HepG2 (cell line): ENCODE measurements around the gene CRYAB. TPM values are rescaled to one million over a fixed set of nuclear protein-coding genes. Genes with fewer than 3 reads are reported as not detected.

Source experiments
- HMG20B ChIP-seq: conservative IDR thresholded peaks from 2 replicates; pipeline ENCODE4 v1.6.1; 2016; ENCODE audit warnings: missing genetic modification reagents, missing compliant biosample characterization
- KLF15 ChIP-seq: sonication (generic); formaldehyde crosslinking; IDR thresholded peaks from 2 replicates; pipeline ENCODE4 v1.8.1; 2023; ENCODE audit warnings: borderline replicate concordance, mild to moderate bottlenecking, inconsistent platforms, missing genetic modification reagents, mixed read lengths
- KLF16 ChIP-seq, 2 experiments: sonication (generic) in 1 of 2; formaldehyde crosslinking in 1 of 2; IDR thresholded peaks; 2 replicates each; pipeline versions ENCODE4 v1.6.1 to v1.8.0; 2016 to 2023; ENCODE audit warnings: missing genetic modification reagents in 2 of 2, missing compliant biosample characterization in 1 of 2
- PAX8 ChIP-seq: sonication (generic); formaldehyde crosslinking; IDR thresholded peaks from 2 replicates; pipeline ENCODE4 v1.8.0; 2022; ENCODE audit warnings: mild to moderate bottlenecking, missing genetic modification reagents, borderline replicate concordance
- RARA ChIP-seq: IDR thresholded peaks from 2 replicates; pipeline ENCODE4 v1.6.1; 2016; ENCODE audit warnings: missing genetic modification reagents, missing compliant biosample characterization
- ZBTB38 ChIP-seq: sonication (generic); formaldehyde crosslinking; IDR thresholded peaks from 2 replicates; pipeline ENCODE4 v1.5.1; 2020; ENCODE audit warnings: mild to moderate bottlenecking, missing genetic modification reagents
- ZNF251 ChIP-seq: sonication (generic); formaldehyde crosslinking; IDR thresholded peaks from 2 replicates; pipeline ENCODE4 v1.9.0; 2021; ENCODE audit warnings: mild to moderate bottlenecking, missing genetic modification reagents
- ZNF337 ChIP-seq: sonication (generic); formaldehyde crosslinking; IDR thresholded peaks from 2 replicates; pipeline ENCODE4 v1.5.1; 2020; ENCODE audit warnings: missing genetic modification reagents, low read depth, mild to moderate bottlenecking, borderline replicate concordance
- ZNF367 ChIP-seq: sonication (generic); formaldehyde crosslinking; IDR thresholded peaks from 2 replicates; pipeline ENCODE4 v1.4.0; 2020; ENCODE audit warnings: missing genetic modification reagents, borderline replicate concordance
- ZNF530 ChIP-seq: sonication (generic); formaldehyde crosslinking; IDR thresholded peaks from 2 replicates; pipeline ENCODE4 v1.5.0; 2020; ENCODE audit warnings: low read depth, mild to moderate bottlenecking, missing genetic modification reagents
- polyA plus RNA-seq, 8 experiments: library from polyadenylated mRNA; depleted of rRNA in 3 of 8; stranded (reverse) in 7 of 8; unstranded in 1 of 8; fragments of >200 nt; fragmentation: Illumina TruSeq in 4 of 8; extraction: Trizol in 4 of 8; gene quantifications; 2 replicates each; pipeline versions ENCODE4 v1.2.1 to v1.2.3, GENCODE V29; 2011 to 2016; ENCODE audit warnings: low read depth in 4 of 8, missing spikeins in 1 of 8, mixed read lengths in 1 of 8; ENCODE audit not compliant: insufficient read depth in 1 of 8
- total RNA-seq, 5 experiments: library from RNA; depleted of rRNA; stranded (reverse); fragments of >200 nt; fragmentation: Illumina TruSeq; extraction: Trizol; gene quantifications; 2 replicates each; pipeline ENCODE4 v1.2.3, GENCODE V29; 2016; ENCODE audit warnings: low read depth in 1 of 5
- TF ChIP-seq, protein P1 (sequence below): sonication (generic); formaldehyde crosslinking; IDR thresholded peaks from 2 replicates; pipeline ENCODE4 v1.5.0; 2020; ENCODE audit warnings: missing genetic modification reagents
- TF ChIP-seq, protein P2 (sequence below): sonication (generic); IDR thresholded peaks from 2 replicates; pipeline ENCODE4 v1.6.1; 2016; ENCODE audit warnings: low read depth, borderline replicate concordance
- TF ChIP-seq, protein P3 (sequence below): sonication (generic); formaldehyde crosslinking; IDR thresholded peaks from 2 replicates; pipeline ENCODE4 v1.4.0; 2020; ENCODE audit warnings: mild to moderate bottlenecking, low read depth, missing genetic modification reagents
- TF ChIP-seq, protein P4 (sequence below): sonication (generic); formaldehyde crosslinking; IDR thresholded peaks from 2 replicates; pipeline ENCODE4 v1.4.0; 2020; ENCODE audit warnings: mild to moderate bottlenecking, missing genetic modification reagents
- TF ChIP-seq, protein P5 (sequence below): sonication (generic); formaldehyde crosslinking; conservative IDR thresholded peaks from 2 replicates; pipeline ENCODE4 v1.5.0; 2020; ENCODE audit warnings: missing genetic modification reagents
- TF ChIP-seq, protein P6 (sequence below), 2 experiments: sonication (generic) in 1 of 2; formaldehyde crosslinking in 1 of 2; IDR thresholded peaks; 2 replicates each; pipeline versions ENCODE4 v1.4.0 to v1.6.1; 2016 to 2020; ENCODE audit warnings: borderline replicate concordance in 1 of 2, low read depth in 1 of 2, mild to moderate bottlenecking in 1 of 2, missing genetic modification reagents in 1 of 2

CRYAB gene
- total and polyA plus RNA-seq, 2 of the 13 experiments (the other 11 are each of a cell fraction or from before 2014, with no cell fraction given): 0.55 to 1.1 TPM

DNA sequence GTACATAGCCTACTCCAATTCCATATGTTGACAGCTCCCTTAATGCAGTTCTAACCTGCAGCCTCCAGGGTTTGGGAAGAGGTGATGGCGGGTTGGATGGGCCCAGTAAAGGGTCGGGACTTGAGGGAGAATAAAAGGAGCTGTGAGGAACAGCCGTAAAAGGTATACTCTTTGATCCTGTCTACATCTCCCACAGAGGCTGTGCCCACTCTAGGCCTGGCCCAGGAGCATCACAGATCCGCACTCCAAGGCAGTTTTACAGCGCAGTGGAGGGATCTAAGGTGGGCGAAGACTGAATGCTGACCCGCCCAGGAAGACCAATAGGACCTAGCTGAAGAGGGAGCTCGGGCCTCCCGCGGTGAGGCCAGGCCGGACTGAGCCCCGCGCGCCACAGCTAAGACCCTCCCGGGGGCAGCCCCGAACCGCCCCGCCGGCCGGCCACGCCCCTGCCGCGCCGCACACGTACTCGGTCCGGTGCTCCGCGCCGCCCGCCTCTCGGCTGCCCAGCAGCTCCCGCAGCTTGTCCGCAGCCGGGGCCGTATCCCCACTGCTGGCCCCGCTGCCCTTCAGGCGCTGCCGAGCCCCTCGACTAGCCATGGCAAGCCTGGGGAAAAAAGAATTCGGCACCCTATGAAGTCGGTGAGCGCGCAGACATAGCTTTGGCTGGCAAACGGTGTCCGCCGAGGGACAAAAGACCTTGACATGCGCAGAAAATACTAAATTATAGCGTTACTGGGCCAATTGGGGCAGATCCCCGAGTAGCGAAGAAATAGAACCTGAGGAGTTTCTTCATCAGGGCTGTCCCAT is 40.5 kb downstream of the CRYAB start, which contains the start of gene ALG9 (continued):
- TF ChIP-seq, protein P1, sequence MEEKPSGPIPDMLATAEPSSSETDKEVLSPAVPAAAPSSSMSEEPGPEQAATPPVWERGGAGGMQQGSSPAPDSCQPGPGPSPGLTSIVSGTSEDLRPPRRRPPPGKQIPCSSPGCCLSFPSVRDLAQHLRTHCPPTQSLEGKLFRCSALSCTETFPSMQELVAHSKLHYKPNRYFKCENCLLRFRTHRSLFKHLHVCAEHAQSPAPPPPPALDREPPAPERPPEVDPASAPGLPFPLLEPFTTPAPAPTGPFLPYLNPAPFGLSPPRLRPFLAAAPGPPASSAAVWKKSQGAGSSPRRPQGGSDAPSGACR (CRISPR knock-in tag): no peak
- no peak for TF ChIP-seq KLF15 (CRISPR knock-in tag)
- no peak; the same call in 1 of the 2 replicates for TF ChIP-seq PAX8
- peak; percentile 74; the same call in 1 of the 2 replicates for TF ChIP-seq ZBTB38 (CRISPR knock-in tag)
- TF ChIP-seq, protein P2, sequence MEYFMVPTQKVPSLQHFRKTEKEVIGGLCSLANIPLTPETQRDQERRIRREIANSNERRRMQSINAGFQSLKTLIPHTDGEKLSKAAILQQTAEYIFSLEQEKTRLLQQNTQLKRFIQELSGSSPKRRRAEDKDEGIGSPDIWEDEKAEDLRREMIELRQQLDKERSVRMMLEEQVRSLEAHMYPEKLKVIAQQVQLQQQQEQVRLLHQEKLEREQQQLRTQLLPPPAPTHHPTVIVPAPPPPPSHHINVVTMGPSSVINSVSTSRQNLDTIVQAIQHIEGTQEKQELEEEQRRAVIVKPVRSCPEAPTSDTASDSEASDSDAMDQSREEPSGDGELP: no peak
- TF ChIP-seq HMG20B: no peak
- no peak for TF ChIP-seq ZNF337 (CRISPR knock-in tag)
- TF ChIP-seq RARA: no peak; the same call in 1 of the 2 replicates
- TF ChIP-seq, protein P3, sequence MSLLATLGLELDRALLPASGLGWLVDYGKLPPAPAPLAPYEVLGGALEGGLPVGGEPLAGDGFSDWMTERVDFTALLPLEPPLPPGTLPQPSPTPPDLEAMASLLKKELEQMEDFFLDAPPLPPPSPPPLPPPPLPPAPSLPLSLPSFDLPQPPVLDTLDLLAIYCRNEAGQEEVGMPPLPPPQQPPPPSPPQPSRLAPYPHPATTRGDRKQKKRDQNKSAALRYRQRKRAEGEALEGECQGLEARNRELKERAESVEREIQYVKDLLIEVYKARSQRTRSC (CRISPR knock-in tag): no peak
- TF ChIP-seq, protein P4, sequence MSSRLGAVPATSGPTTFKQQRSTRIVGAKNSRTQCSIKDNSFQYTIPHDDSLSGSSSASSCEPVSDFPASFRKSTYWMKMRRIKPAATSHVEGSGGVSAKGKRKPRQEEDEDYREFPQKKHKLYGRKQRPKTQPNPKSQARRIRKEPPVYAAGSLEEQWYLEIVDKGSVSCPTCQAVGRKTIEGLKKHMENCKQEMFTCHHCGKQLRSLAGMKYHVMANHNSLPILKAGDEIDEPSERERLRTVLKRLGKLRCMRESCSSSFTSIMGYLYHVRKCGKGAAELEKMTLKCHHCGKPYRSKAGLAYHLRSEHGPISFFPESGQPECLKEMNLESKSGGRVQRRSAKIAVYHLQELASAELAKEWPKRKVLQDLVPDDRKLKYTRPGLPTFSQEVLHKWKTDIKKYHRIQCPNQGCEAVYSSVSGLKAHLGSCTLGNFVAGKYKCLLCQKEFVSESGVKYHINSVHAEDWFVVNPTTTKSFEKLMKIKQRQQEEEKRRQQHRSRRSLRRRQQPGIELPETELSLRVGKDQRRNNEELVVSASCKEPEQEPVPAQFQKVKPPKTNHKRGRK (CRISPR knock-in tag): no peak
- no peak for TF ChIP-seq ZNF251 (CRISPR knock-in tag)
- TF ChIP-seq KLF16 (CRISPR knock-in tag; IDR thresholded peaks at IDR 0.05): peak in 1 of 2 experiments; percentile 61; a peak in 1 of 4 replicates
- TF ChIP-seq ZNF367 (CRISPR knock-in tag): no peak
- TF ChIP-seq ZNF530 (CRISPR knock-in tag): no peak
- TF ChIP-seq, protein P5, sequence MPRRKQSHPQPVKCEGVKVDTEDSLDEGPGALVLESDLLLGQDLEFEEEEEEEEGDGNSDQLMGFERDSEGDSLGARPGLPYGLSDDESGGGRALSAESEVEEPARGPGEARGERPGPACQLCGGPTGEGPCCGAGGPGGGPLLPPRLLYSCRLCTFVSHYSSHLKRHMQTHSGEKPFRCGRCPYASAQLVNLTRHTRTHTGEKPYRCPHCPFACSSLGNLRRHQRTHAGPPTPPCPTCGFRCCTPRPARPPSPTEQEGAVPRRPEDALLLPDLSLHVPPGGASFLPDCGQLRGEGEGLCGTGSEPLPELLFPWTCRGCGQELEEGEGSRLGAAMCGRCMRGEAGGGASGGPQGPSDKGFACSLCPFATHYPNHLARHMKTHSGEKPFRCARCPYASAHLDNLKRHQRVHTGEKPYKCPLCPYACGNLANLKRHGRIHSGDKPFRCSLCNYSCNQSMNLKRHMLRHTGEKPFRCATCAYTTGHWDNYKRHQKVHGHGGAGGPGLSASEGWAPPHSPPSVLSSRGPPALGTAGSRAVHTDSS (CRISPR knock-in tag): 0 out of 2 replicates have a peak, but pooled peaks have one; percentile 55
- TF ChIP-seq, protein P6, sequence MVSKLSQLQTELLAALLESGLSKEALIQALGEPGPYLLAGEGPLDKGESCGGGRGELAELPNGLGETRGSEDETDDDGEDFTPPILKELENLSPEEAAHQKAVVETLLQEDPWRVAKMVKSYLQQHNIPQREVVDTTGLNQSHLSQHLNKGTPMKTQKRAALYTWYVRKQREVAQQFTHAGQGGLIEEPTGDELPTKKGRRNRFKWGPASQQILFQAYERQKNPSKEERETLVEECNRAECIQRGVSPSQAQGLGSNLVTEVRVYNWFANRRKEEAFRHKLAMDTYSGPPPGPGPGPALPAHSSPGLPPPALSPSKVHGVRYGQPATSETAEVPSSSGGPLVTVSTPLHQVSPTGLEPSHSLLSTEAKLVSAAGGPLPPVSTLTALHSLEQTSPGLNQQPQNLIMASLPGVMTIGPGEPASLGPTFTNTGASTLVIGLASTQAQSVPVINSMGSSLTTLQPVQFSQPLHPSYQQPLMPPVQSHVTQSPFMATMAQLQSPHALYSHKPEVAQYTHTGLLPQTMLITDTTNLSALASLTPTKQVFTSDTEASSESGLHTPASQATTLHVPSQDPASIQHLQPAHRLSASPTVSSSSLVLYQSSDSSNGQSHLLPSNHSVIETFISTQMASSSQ (IDR thresholded peaks at IDR 0.05; ENCODE audit: low read depth): no peak
- TF ChIP-seq, protein P6 (CRISPR knock-in tag; IDR thresholded peaks at IDR 0.05; ENCODE audit: borderline replicate concordance): 0 out of 2 replicates have a peak, but pooled peaks have one; percentile 25
